ENCODE results near the gene CDH8. TPM values are rescaled to one million over a fixed set of nuclear protein-coding genes. Genes with fewer than 3 reads are reported as not detected.
A peak's percentile ranks its signal among the peaks of the same experiment; 100 is the strongest.

Gene CDH8
- total and polyA plus RNA-seq, 4 donors, result 0.02 to 3.1 (median 0.30) TPM

- peaks cover 0 to 13% (median 0%) of the 10 kb centered on the region in 4 donors for H3K9me3 ChIP-seq (ENCODE audit: control insufficient read depth in 4 of 4, insufficient read depth in 3 of 4, low read length in 3 of 4)
- WGBS, 2 donors, result 2 to 3% methylated on average over 51 to 65 of the region's 65 CpGs
- no peaks in the 10 kb centered on the region for H3K36me3 ChIP-seq (ENCODE audit: control insufficient read depth in 4 of 4, insufficient read depth in 4 of 4, low read length in 4 of 4)
- no peak overlapping the region for H3K9ac ChIP-seq (ENCODE audit: insufficient read depth in 1 of 2, low read length in 2 of 2)
- TF ChIP-seq CTCF (IDR thresholded peaks at IDR 0.05; ENCODE audit: control extremely low read depth, extremely low read depth), result no peak
- peaks cover 8 to 78% (median 65%) of the 10 kb centered on the region in 3 donors for H3K27me3 ChIP-seq (ENCODE audit: control insufficient read depth in 3 of 3, insufficient read depth in 3 of 3, low read length in 2 of 3)
- ATAC-seq (ENCODE audit: insufficient read depth, low FRiP score), result peak; percentile 13
- peak overlapping the region; percentile 20 for H3K4me3 ChIP-seq
- no peak overlapping the region for H3K27ac ChIP-seq (ENCODE audit: low read depth in 1 of 2, low read length in 1 of 2)
- peaks cover 0 to 17% (median 4%) of the 10 kb centered on the region in 5 donors for H3K4me1 ChIP-seq (ENCODE audit: control insufficient read depth in 5 of 5, insufficient read depth in 5 of 5, low read length in 5 of 5)
- DNase-seq, result peak; percentile 48 to 68 (median 58)
Observed at GRCh38 chr16:62035115-62036092, 834 bp downstream of the CDH8 start.

GRCh38 chr16:62034231-62035114 lies 1.8 kb downstream of the CDH8 start:
- 3 to 5% methylated on average over 32 of the region's 32 CpGs for WGBS, 2 donors
- Histone ChIP-seq H3K27ac (ENCODE audit: low read depth in 1 of 2, low read length in 1 of 2) (no peak overlapping the region), H3K4me1 (ENCODE audit: control insufficient read depth in 5 of 5, insufficient read depth in 5 of 5, low read length in 5 of 5) (peaks cover 0 to 17% (median 4%) of the 10 kb centered on the region in 5 donors), H3K9ac (ENCODE audit: insufficient read depth in 1 of 2, low read length in 2 of 2) (no peak overlapping the region), H3K4me3 (no peak overlapping the region), H3K27me3 (ENCODE audit: control insufficient read depth in 3 of 3, insufficient read depth in 3 of 3, low read length in 2 of 3) (peaks cover 8 to 79% (median 65%) of the 10 kb centered on the region in 3 donors), H3K9me3 (ENCODE audit: control insufficient read depth in 4 of 4, insufficient read depth in 3 of 4, low read length in 3 of 4) (peaks cover 0 to 13% (median 0%) of the 10 kb centered on the region in 4 donors), H3K36me3 (ENCODE audit: control insufficient read depth in 4 of 4, insufficient read depth in 4 of 4, low read length in 4 of 4) (no peaks in the 10 kb centered on the region)
- ATAC-seq (ENCODE audit: insufficient read depth, low FRiP score) (no peak), DNase-seq (peak in 2 of 3 donors; percentile 15 to 20)
- no peak for TF ChIP-seq CTCF (IDR thresholded peaks at IDR 0.05; ENCODE audit: control extremely low read depth, extremely low read depth)

- WGBS, 2 donors, result 38 to 59% methylated on average over 1 of the region's 1 CpG
- Histone ChIP-seq H3K27me3 (ENCODE audit: control insufficient read depth in 3 of 3, insufficient read depth in 3 of 3, low read length in 2 of 3) (peaks cover 8 to 68% (median 57%) of the 10 kb centered on the region in 3 donors), H3K4me1 (ENCODE audit: control insufficient read depth in 5 of 5, insufficient read depth in 5 of 5, low read length in 5 of 5) (peaks cover 0 to 17% (median 4%) of the 10 kb centered on the region in 5 donors), H3K27ac (ENCODE audit: low read depth in 1 of 2, low read length in 1 of 2) (no peak overlapping the region), H3K9ac (ENCODE audit: insufficient read depth in 1 of 2, low read length in 2 of 2) (no peak overlapping the region), H3K36me3 (ENCODE audit: control insufficient read depth in 4 of 4, insufficient read depth in 4 of 4, low read length in 4 of 4) (no peaks in the 10 kb centered on the region), H3K9me3 (ENCODE audit: control insufficient read depth in 4 of 4, insufficient read depth in 3 of 4, low read length in 3 of 4) (peaks cover 0 to 13% (median 0%) of the 10 kb centered on the region in 4 donors), H3K4me3 (no peak overlapping the region)
- no peak for TF ChIP-seq CTCF (IDR thresholded peaks at IDR 0.05; ENCODE audit: control extremely low read depth, extremely low read depth)
- ATAC-seq (ENCODE audit: insufficient read depth, low FRiP score) (no peak), DNase-seq (no peak)
Observed at GRCh38 chr16:62033065-62033464, 3.2 kb downstream of the CDH8 start.
